Lower leg skin (tissue), 3 donors: ENCODE results near the gene IGF2.

Source experiments
- POLR2A ChIP-seq, 2 donors: fragments of 450-650 bp; IDR thresholded peaks; one replicate each; pipeline ENCODE4 v1.6.1; 2016 to 2017; ENCODE audit warnings: antibody characterized with exemption in 2 of 2, mild to moderate bottlenecking in 1 of 2, moderate library complexity in 1 of 2
- TF ChIP-seq, protein P1 (sequence below), 3 donors: fragments of 450-650 bp; IDR thresholded peaks; one replicate each; pipeline ENCODE4 v1.5.1; 2016; ENCODE audit warnings: antibody characterized with exemption in 3 of 3, mild to moderate bottlenecking in 3 of 3, moderate library complexity in 2 of 3

DNA sequence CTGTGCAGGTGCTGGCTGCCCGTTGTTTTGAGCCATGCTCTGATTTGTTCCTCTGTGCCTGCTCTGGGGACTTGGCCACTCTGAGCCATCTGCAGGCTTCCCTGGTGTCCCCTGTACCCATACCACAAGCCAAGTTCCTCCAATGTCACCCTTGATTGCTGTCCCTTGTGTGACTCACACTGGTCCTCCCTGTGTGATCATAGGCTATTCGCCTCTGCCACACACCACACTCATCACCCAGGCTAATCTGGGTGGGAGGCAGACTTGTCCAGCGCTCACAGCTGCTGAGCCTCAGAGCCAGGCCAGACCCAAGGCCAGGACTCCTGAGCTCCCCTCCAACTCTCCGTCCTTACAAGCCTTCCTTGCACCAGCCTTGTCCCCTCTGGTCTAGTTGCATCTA, 31.7 kb downstream of the IGF2 start:
- TF ChIP-seq, protein P1, sequence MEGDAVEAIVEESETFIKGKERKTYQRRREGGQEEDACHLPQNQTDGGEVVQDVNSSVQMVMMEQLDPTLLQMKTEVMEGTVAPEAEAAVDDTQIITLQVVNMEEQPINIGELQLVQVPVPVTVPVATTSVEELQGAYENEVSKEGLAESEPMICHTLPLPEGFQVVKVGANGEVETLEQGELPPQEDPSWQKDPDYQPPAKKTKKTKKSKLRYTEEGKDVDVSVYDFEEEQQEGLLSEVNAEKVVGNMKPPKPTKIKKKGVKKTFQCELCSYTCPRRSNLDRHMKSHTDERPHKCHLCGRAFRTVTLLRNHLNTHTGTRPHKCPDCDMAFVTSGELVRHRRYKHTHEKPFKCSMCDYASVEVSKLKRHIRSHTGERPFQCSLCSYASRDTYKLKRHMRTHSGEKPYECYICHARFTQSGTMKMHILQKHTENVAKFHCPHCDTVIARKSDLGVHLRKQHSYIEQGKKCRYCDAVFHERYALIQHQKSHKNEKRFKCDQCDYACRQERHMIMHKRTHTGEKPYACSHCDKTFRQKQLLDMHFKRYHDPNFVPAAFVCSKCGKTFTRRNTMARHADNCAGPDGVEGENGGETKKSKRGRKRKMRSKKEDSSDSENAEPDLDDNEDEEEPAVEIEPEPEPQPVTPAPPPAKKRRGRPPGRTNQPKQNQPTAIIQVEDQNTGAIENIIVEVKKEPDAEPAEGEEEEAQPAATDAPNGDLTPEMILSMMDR (IDR thresholded peaks at IDR 0.05): no peak
- TF ChIP-seq POLR2A (IDR thresholded peaks at IDR 0.05): no peak
